ENCODE measurements around the gene CNTNAP5.

Gene CNTNAP5

GRCh38 chr2:124171472-124172063 lies 146.5 kb downstream of the CNTNAP5 start:
- ChIA-PET CTCF (interaction anchor here (0.5 kb wide), 1 partner anchor 861 kb away, joined by 8 read pairs; no protein-coding TSS in a partner anchor), POLR2A (ENCODE audit: low non-redundant PET) (no interaction called here)
- no peak for DNase-seq (ENCODE audit: low spot score)
- no peak for TF ChIP-seq CTCF (conservative IDR thresholded peaks at IDR 0.05; ENCODE audit: low read depth)
- no peak overlapping the region for H3K27ac ChIP-seq

DNA sequence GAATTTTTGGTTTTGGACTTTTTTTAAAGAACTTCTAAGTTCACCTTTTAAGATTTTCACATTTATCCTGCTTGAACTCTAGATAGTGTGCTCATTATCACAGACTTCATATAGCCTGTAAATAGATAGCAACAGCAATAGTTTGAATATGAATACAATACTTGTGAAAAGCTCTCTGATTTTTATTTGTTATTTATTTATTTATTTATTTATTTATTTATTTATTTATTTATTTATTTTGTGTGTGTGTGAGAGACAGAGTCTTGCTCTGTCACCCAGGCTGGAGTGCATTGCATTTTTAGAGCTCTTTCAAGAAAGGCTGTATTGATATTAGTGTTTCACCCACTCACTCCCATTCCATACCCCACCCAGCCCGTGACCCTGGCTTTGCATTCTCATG lies 153.6 kb downstream of the CNTNAP5 start:
- no peak for DNase-seq (ENCODE audit: low spot score)
- POLR2A ChIA-PET (ENCODE audit: low non-redundant PET): no interaction called here
- H3K27ac ChIP-seq: no peak overlapping the region
- no peak for TF ChIP-seq CTCF (conservative IDR thresholded peaks at IDR 0.05; ENCODE audit: low read depth)
- CTCF ChIA-PET: interaction anchor here (0.6 kb wide), 1 partner anchor 797 kb away, joined by 3 read pairs; no protein-coding TSS in a partner anchor

GRCh38 chr2:124180635-124181034 lies 155.5 kb downstream of the CNTNAP5 start:
- no peak for TF ChIP-seq CTCF (conservative IDR thresholded peaks at IDR 0.05; ENCODE audit: low read depth)
- no peak overlapping the region for H3K27ac ChIP-seq
- POLR2A ChIA-PET (ENCODE audit: low non-redundant PET): no interaction called here
- CTCF ChIA-PET: no interaction called here
- no peak for DNase-seq (ENCODE audit: low spot score)

DNA sequence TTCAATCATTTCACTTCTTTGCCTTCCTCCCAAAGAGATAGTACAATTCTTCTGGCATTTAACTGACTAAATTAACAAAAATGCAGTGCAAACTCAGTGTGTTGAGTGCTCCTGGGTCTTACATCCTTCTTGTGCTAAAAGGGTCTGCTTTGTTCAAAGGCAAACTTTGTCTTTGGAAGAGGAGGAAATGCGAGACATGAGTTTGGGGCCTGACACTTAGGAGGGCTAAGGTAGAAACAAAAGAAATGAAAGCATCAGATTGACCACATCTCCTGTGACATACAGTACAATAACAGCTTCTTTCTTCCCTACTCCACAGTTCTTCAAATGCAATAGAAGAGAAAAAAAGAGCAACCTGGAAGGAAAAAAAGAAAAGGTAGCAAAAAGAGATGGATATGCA lies 161.7 kb downstream of the CNTNAP5 start:
- no peak for TF ChIP-seq CTCF (conservative IDR thresholded peaks at IDR 0.05; ENCODE audit: low read depth)
- no peak for DNase-seq (ENCODE audit: low spot score)
- ChIA-PET CTCF (no interaction called here), POLR2A (ENCODE audit: low non-redundant PET) (no interaction called here)
- H3K27ac ChIP-seq: no peak overlapping the region

DNA sequence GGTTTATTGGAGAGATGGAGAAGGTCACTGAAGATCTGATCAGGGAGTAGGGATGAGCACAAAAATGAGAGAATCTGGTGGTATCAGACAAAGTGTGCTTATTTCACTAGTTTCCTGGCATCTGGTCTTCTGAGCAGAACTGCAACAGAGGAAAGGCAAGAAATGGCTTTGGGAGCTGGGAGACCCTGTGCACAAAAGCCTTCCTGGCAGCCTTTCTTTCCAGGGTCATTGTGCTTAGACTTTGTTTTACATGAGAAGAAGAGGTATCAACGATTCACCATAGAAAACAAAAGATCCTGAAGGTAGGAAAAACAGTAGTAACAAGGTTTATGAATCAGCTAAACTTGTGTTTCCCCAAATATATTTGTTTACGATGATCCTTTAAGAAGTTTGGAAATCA lies 162.9 kb downstream of the CNTNAP5 start:
- no peak for DNase-seq (ENCODE audit: low spot score)
- CTCF ChIA-PET: interaction anchor here (0.5 kb wide), 1 partner anchor 171 kb away, joined by 4 read pairs; no protein-coding TSS in a partner anchor
- POLR2A ChIA-PET (ENCODE audit: low non-redundant PET): no interaction called here

DNA sequence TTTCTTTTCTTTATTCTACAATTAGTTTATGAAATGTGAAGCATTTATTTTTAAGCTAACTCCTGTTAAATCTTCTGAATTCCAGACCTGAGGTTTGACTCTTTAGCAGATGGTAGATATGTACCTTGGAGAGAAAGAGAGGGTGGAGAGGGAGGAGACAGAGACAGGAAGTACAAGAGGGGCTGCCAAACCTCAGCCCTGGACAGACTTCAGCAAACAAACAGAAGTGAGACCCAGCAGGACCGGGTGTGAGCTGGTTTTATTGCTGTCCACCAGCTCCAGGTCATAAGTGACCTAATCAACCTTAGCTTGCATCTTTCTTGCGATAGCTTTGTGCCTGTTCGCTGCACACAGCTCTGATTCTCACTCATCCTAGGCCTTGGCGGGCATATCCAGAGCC lies 168.6 kb downstream of the CNTNAP5 start:
- CTCF ChIA-PET: no interaction called here
- H3K27ac ChIP-seq: no peak overlapping the region
- no peak for DNase-seq (ENCODE audit: low spot score)
- no peak for TF ChIP-seq CTCF (conservative IDR thresholded peaks at IDR 0.05; ENCODE audit: low read depth)
- POLR2A ChIA-PET (ENCODE audit: low non-redundant PET): no interaction called here

More for the DNA sequence above, 162.9 kb downstream of the CNTNAP5 start:
- no peak for TF ChIP-seq CTCF (conservative IDR thresholded peaks at IDR 0.05; ENCODE audit: low read depth)
- no peak overlapping the region for H3K27ac ChIP-seq
